GM18502 (cell line): ENCODE data around the gene UNC119.

Source experiments
- ATAC-seq: cut with Tn5 transposase; IDR thresholded peaks from one replicate; pipeline ENCODE4 v1.9.1; 2021; ENCODE audit warnings: mild to moderate bottlenecking; ENCODE audit not compliant: unreplicated experiment, poor library complexity

The UNC119 gene

GRCh38 chr17:28501421-28502284, 50.8 kb downstream of the UNC119 start:
- ATAC-seq: no peak

GRCh38 chr17:28500712-28501379, 51.6 kb downstream of the UNC119 start:
- ATAC-seq: peak; percentile 74

GRCh38 chr17:28499684-28500357, 52.6 kb downstream of the UNC119 start:
- no peak for ATAC-seq

GRCh38 chr17:28499364-28499664, 53.1 kb downstream of the UNC119 start:
- ATAC-seq: no peak

- ATAC-seq: no peak
Observed at GRCh38 chr17:28498652-28499363, 53.6 kb downstream of the UNC119 start.

GRCh38 chr17:28497931-28498330, 54.5 kb downstream of the UNC119 start:
- ATAC-seq: no peak
